ENCODE results near the gene MAD2L2. TPM values are rescaled to one million over a fixed set of nuclear protein-coding genes. Genes with fewer than 3 reads are reported as not detected.
A peak's percentile ranks its signal among the peaks of the same experiment; 100 is the strongest.

Gene MAD2L2
- total RNA-seq, 1 donor from 2014 or later = 30.0 TPM

GRCh38 chr1:11648732-11649158 lies 32.2 kb downstream of the MAD2L2 start:
- Histone ChIP-seq H3K27ac (no peak overlapping the region), H3K27me3 (peaks cover 9% of the 10 kb centered on the region), H3K9me3 (no peaks in the 10 kb centered on the region), H3K36me3 (no peaks in the 10 kb centered on the region), H3K4me3 (no peak overlapping the region), H3K4me1 (peaks cover 30% of the 10 kb centered on the region)
- intact Hi-C loops (cut with DNase I) = loop anchor here (5.0 kb wide), 1 partner anchor 606 kb away; no protein-coding TSS in a partner anchor
- TF ChIP-seq POLR2AphosphoS5 (IDR thresholded peaks at IDR 0.05; ENCODE audit: insufficient read depth in 1 of 2, low read depth in 1 of 2) = no peak
- TF ChIP-seq POLR2A (IDR thresholded peaks at IDR 0.05) = no peak
- TF ChIP-seq CTCF (IDR thresholded peaks at IDR 0.05) = no peak
- DNase-seq (ENCODE audit: extremely low spot score in 2 of 2) = no peak

GRCh38 chr1:11648039-11648438 lies 32.9 kb downstream of the MAD2L2 start:
- H3K27me3 ChIP-seq = peaks cover 9% of the 10 kb centered on the region

GRCh38 chr1:11647333-11647732 lies 33.6 kb downstream of the MAD2L2 start:
- intact Hi-C loops (cut with DNase I) = loop anchor here (5.0 kb wide), 1 partner anchor 605 kb away; no protein-coding TSS in a partner anchor
- no peaks in the 10 kb centered on the region for H3K36me3 ChIP-seq
- no peak for DNase-seq (ENCODE audit: extremely low spot score in 2 of 2)
- H3K9me3 ChIP-seq = no peaks in the 10 kb centered on the region
- no peak overlapping the region for H3K27ac ChIP-seq
- peaks cover 9% of the 10 kb centered on the region for H3K27me3 ChIP-seq
- H3K4me1 ChIP-seq = peaks cover 27% of the 10 kb centered on the region
- no peak overlapping the region for H3K4me3 ChIP-seq
- TF ChIP-seq CTCF (IDR thresholded peaks at IDR 0.05) = no peak
- no peak for TF ChIP-seq POLR2AphosphoS5 (IDR thresholded peaks at IDR 0.05; ENCODE audit: insufficient read depth in 1 of 2, low read depth in 1 of 2)
- TF ChIP-seq POLR2A (IDR thresholded peaks at IDR 0.05) = no peak

More at GRCh38 chr1:11648039-11648438, 32.9 kb downstream of the MAD2L2 start:
- intact Hi-C loops (cut with DNase I) = loop anchor here (5.0 kb wide), 1 partner anchor 606 kb away; no protein-coding TSS in a partner anchor
- Histone ChIP-seq H3K36me3 (no peaks in the 10 kb centered on the region), H3K4me3 (no peak overlapping the region), H3K27ac (no peak overlapping the region), H3K9me3 (no peaks in the 10 kb centered on the region), H3K4me1 (peaks cover 27% of the 10 kb centered on the region)
- no peak for DNase-seq (ENCODE audit: extremely low spot score in 2 of 2)
- TF ChIP-seq POLR2A (IDR thresholded peaks at IDR 0.05) (no peak), CTCF (IDR thresholded peaks at IDR 0.05) (no peak), POLR2AphosphoS5 (IDR thresholded peaks at IDR 0.05; ENCODE audit: insufficient read depth in 1 of 2, low read depth in 1 of 2) (no peak)

GRCh38 chr1:11646317-11646716 lies 34.6 kb downstream of the MAD2L2 start:
- Histone ChIP-seq H3K27me3 (peaks cover 9% of the 10 kb centered on the region), H3K27ac (no peak overlapping the region), H3K4me3 (no peak overlapping the region), H3K36me3 (no peaks in the 10 kb centered on the region), H3K9me3 (no peaks in the 10 kb centered on the region), H3K4me1 (peaks cover 27% of the 10 kb centered on the region)
- TF ChIP-seq POLR2AphosphoS5 (IDR thresholded peaks at IDR 0.05; ENCODE audit: insufficient read depth in 1 of 2, low read depth in 1 of 2) (no peak), POLR2A (IDR thresholded peaks at IDR 0.05) (no peak), CTCF (IDR thresholded peaks at IDR 0.05) (no peak)
- no peak for DNase-seq (ENCODE audit: extremely low spot score in 2 of 2)
- intact Hi-C loops (cut with DNase I) = loop anchor here (5.0 kb wide), 1 partner anchor 604 kb away; no protein-coding TSS in a partner anchor

- H3K27ac ChIP-seq = no peak overlapping the region
- TF ChIP-seq CTCF (IDR thresholded peaks at IDR 0.05) (peak; percentile 3 to 59 (median 52)), POLR2A (IDR thresholded peaks at IDR 0.05) (no peak)
- peaks cover 24% of the 10 kb centered on the region for H3K4me1 ChIP-seq
- peaks cover 9% of the 10 kb centered on the region for H3K27me3 ChIP-seq
- H3K9me3 ChIP-seq = no peaks in the 10 kb centered on the region
- intact Hi-C loops (cut with DNase I) = loop anchor here (5.0 kb wide), 1 partner anchor 603 kb away; no protein-coding TSS in a partner anchor
- H3K36me3 ChIP-seq = no peaks in the 10 kb centered on the region
- no peak for DNase-seq (ENCODE audit: extremely low spot score in 2 of 2)
- no peak overlapping the region for H3K4me3 ChIP-seq
These were observed 35.2 kb downstream of the MAD2L2 start for GRCh38 chr1:11645670-11646265.

Data from vagina (tissue), 2 donors.